ENCODE measurements around the gene CDK13.

CDK13 gene

GRCh38 chr7:39967406-39968161 is 17.5 kb downstream of the CDK13 start:
- no peak overlapping the region for H3K27ac Mint-ChIP-seq
- H3K4me1 Mint-ChIP-seq = peaks cover 9% of the 10 kb centered on the region
- peaks cover 54% of the 10 kb centered on the region for H3K36me3 Mint-ChIP-seq (ENCODE audit: low read depth)
- no peak overlapping the region for H3K4me3 Mint-ChIP-seq
- H3K27me3 Mint-ChIP-seq (ENCODE audit: low read depth) = no peaks in the 10 kb centered on the region
- TF ChIP-seq CTCF (IDR thresholded peaks at IDR 0.05; ENCODE audit: unreplicated experiment in 3 of 3) = no peak
- H3K9me3 Mint-ChIP-seq = peaks cover 33% of the 10 kb centered on the region

- no peak overlapping the region for H3K4me3 Mint-ChIP-seq
- H3K27ac Mint-ChIP-seq = peak overlapping the region in 2 of 3 experiments; percentile 9 to 62
- H3K27me3 Mint-ChIP-seq (ENCODE audit: low read depth) = no peaks in the 10 kb centered on the region
- TF ChIP-seq CTCF (IDR thresholded peaks at IDR 0.05; ENCODE audit: unreplicated experiment in 3 of 3) = no peak
- H3K4me1 Mint-ChIP-seq = peaks cover 12% of the 10 kb centered on the region
- peaks cover 26% of the 10 kb centered on the region for H3K9me3 Mint-ChIP-seq
- peaks cover 44% of the 10 kb centered on the region for H3K36me3 Mint-ChIP-seq (ENCODE audit: low read depth)
These were observed 19.4 kb downstream of the CDK13 start for GRCh38 chr7:39969431-39969830.

GRCh38 chr7:39971924-39972323 is 21.9 kb downstream of the CDK13 start:
- peak overlapping the region in 1 of 3 experiments; percentile 25 for H3K27ac Mint-ChIP-seq
- H3K4me1 Mint-ChIP-seq = peaks cover 12% of the 10 kb centered on the region
- TF ChIP-seq CTCF (IDR thresholded peaks at IDR 0.05; ENCODE audit: unreplicated experiment in 3 of 3) = no peak
- H3K9me3 Mint-ChIP-seq = peaks cover 5% of the 10 kb centered on the region
- H3K27me3 Mint-ChIP-seq (ENCODE audit: low read depth) = no peaks in the 10 kb centered on the region
- no peak overlapping the region for H3K4me3 Mint-ChIP-seq
- H3K36me3 Mint-ChIP-seq (ENCODE audit: low read depth) = peaks cover 21% of the 10 kb centered on the region

GRCh38 chr7:39973801-39974200 is 23.7 kb downstream of the CDK13 start:
- no peak for TF ChIP-seq CTCF (IDR thresholded peaks at IDR 0.05; ENCODE audit: unreplicated experiment in 3 of 3)
- no peaks in the 10 kb centered on the region for H3K9me3 Mint-ChIP-seq
- H3K27ac Mint-ChIP-seq = no peak overlapping the region
- no peaks in the 10 kb centered on the region for H3K27me3 Mint-ChIP-seq (ENCODE audit: low read depth)
- H3K36me3 Mint-ChIP-seq (ENCODE audit: low read depth) = peaks cover 7% of the 10 kb centered on the region
- H3K4me1 Mint-ChIP-seq = peaks cover 12% of the 10 kb centered on the region
- H3K4me3 Mint-ChIP-seq = no peak overlapping the region

- no peaks in the 10 kb centered on the region for H3K36me3 Mint-ChIP-seq (ENCODE audit: low read depth)
- H3K9me3 Mint-ChIP-seq = no peaks in the 10 kb centered on the region
- no peak overlapping the region for H3K4me3 Mint-ChIP-seq
- TF ChIP-seq CTCF (IDR thresholded peaks at IDR 0.05; ENCODE audit: unreplicated experiment in 3 of 3) = no peak
- H3K27ac Mint-ChIP-seq = no peak overlapping the region
- H3K4me1 Mint-ChIP-seq = no peaks in the 10 kb centered on the region
- H3K27me3 Mint-ChIP-seq (ENCODE audit: low read depth) = no peaks in the 10 kb centered on the region
These were observed 28.3 kb downstream of the CDK13 start for GRCh38 chr7:39978230-39978934.
